ENCODE results near the gene PDSS1.
A peak's percentile ranks its signal among the peaks of the same experiment; 100 is the strongest.
"Not testable (repeated sequence)": the region's sequence is repeated elsewhere in the genome, so short reads cannot be mapped to it uniquely, and the experiment has no call there.

PDSS1 gene

GRCh38 chr10:26739071-26739631 lies 41.6 kb downstream of the PDSS1 start:
- DNase-seq (ENCODE audit: low spot score): no peak

DNA sequence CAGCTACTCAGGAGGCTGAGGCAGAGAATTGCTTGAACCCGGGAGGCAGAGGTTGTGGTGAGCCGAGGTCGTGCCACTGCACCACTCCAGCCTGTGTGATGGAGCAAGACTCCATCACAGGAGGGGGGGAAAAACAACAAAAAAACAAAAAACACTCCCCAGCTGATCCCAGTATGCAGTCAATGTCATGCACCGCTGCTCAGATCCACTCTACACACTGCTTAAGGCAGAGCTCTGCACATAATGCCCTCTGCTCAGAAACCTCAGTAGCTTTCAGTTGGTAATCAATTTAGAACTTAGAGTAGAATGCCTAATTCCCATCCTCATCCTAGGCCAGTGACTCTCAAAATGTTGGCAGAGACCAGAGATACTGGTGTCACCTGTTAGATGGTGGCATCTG lies 43.9 kb downstream of the PDSS1 start:
- no peak for DNase-seq (ENCODE audit: low spot score)

DNA sequence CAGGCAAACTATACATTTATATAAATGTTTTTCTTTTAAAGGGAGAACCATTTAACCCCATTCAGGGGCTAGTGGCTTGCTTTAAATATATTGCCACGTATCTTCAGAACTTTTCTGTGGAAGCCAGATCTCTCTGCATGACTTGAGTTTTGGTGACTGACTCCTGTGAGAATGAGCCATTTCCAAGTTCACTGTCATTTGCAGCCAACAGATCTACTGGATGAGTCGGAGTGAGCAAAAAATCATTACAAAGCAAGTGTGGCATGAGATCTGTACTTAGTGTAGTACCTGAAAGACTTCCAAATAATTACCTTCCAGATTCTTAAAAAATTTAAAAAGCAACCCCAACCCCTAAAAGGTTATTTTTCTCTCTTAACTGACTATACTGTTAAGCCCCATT lies 45.6 kb downstream of the PDSS1 start:
- no peak for DNase-seq (ENCODE audit: low spot score)

GRCh38 chr10:26743841-26744240 lies 46.3 kb downstream of the PDSS1 start:
- DNase-seq (ENCODE audit: low spot score): no peak

- DNase-seq (ENCODE audit: low spot score): no peak
These were observed 48.6 kb downstream of the PDSS1 start for GRCh38 chr10:26746061-26746460.

DNA sequence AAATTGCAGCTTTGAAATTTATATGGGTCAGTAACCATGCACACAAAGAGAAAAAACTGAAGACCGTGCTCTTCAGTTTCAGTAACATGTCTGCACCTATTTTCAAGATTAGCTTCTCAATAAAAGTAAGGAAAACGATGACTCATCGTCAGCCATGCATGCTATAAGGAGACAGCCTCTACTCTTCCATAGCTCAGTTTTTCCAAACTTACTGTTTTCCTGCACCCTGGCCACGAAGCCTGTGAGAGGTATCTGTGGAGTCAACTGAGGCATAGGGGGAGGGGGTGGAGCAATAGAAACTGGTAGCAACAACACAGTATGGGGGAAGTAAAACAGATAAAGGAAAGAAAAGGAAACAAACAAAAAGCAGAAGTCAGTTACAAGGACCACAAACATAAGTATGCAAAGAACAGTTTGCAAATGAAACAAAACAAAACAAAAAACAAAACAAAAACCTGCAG lies 58.0 kb downstream of the PDSS1 start:
- no peak for DNase-seq (ENCODE audit: low spot score)

- no peak for DNase-seq (ENCODE audit: low spot score)
These were observed 61.5 kb downstream of the PDSS1 start for GRCh38 chr10:26759008-26759407.

DNA sequence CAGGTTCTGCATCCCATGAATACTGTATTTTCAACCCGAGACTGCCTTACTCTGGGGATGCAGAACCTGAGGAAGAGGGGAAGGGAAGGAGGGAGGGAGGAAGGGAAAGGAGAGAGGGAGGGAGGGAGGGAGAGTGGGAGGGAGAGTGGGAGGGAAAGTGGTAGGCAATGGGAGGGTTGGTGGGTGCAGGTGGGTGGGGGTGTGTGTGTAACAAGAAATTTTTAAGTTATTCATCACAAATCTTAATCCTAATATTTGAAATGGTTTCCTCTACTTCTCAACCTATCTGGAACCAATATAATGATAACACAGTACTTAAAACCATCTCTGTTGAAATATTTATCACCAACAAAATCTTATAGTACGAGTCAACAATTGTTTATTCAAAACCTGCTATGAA lies 68.0 kb downstream of the PDSS1 start:
- no peak for DNase-seq (ENCODE audit: low spot score)

GRCh38 chr10:26770069-26770468 lies 72.6 kb downstream of the PDSS1 start:
- peak; percentile 60 for DNase-seq (ENCODE audit: low spot score)

DNA sequence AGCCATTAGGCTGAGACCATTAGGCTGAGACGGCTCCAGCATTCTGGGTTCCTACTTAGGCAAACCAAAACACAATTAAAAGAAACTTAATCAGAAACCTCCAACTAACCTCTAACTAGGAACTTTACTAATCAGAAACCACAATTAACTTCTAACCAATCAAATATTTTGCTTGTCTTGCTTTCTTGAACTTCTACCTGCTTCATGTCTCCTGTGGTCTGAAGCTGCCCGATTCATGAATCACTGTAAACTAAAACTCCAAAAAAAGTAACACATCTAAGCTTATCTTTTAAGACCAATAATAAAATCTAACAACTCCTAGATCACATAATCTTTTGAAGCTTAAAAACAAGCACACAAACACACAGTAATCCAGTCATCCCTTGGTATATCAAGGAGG lies 76.1 kb downstream of the PDSS1 start:
- DNase-seq (ENCODE audit: low spot score): no peak

DNA sequence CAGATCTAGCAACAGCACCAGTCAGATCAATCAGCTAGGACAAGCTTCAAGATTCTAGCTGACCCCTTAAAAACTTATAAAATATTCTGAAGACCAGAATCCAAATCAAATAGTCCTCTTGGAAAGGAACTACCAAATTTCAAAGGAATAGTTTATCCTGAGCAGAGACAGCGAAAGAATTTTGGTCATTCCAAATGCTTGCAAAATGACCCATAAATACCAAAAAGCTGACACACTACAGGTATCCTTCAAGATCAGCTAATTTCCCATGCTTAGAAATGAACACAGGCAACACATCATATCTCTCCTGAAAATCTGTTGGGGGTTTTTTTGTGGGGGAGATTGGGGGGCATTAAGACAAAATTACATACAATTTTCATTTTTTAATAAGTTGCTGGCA lies 78.8 kb downstream of the PDSS1 start:
- no peak for DNase-seq (ENCODE audit: low spot score)

DNA sequence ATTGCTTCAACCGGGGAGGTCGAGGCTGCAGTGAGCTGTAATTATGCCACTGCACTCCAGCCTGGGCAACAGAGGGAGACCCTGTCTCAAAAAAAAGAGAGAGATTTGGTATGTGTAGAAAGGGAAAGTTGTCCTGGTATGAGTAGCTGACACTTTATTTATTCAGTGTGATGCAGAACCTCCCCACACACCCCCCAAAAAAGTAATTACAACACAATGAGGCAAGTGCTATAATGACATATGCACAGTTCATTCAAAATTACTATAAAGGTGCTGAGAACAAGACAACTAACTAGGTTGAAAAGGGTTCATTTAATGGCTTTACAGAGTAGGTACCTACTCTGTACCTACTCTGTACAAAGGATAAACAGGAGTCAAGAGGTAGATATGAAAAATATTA lies 80.2 kb downstream of the PDSS1 start:
- DNase-seq (ENCODE audit: low spot score): no peak

GRCh38 chr10:26779176-26779860 lies 81.8 kb downstream of the PDSS1 start:
- DNase-seq (ENCODE audit: low spot score): no peak

DNA sequence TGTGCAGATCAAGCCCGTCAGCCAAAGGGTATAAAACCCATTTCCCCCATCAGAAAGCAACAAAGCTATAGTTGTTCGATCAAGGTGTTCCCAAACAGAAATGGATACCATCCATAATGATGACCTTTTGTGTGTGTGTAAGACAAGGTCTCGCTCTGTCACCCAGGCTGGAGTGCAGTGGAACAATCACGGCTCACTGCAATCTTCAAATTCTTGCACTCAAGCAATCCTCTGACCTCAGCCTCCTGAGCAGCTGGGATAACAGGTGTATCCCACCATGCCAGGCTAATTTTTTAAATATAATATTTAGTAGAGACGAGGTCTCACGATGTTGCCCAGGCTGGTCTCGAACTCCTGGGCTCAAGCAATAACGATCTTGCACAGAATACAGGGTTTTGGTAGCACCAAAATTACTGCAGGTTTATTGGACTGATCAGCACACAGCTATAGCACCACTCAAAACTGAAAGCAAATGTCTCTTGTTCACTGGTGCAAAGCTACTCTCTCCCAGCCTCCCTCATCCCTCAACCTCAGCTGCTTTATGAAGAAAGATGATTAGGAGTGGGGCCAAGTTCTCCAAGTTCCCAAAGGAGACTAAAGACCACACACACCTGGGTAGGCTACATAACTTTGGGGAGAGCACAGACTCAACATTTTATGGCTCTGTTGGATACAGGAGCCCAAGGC lies 82.7 kb downstream of the PDSS1 start:
- DNase-seq (ENCODE audit: low spot score): no peak

DNA sequence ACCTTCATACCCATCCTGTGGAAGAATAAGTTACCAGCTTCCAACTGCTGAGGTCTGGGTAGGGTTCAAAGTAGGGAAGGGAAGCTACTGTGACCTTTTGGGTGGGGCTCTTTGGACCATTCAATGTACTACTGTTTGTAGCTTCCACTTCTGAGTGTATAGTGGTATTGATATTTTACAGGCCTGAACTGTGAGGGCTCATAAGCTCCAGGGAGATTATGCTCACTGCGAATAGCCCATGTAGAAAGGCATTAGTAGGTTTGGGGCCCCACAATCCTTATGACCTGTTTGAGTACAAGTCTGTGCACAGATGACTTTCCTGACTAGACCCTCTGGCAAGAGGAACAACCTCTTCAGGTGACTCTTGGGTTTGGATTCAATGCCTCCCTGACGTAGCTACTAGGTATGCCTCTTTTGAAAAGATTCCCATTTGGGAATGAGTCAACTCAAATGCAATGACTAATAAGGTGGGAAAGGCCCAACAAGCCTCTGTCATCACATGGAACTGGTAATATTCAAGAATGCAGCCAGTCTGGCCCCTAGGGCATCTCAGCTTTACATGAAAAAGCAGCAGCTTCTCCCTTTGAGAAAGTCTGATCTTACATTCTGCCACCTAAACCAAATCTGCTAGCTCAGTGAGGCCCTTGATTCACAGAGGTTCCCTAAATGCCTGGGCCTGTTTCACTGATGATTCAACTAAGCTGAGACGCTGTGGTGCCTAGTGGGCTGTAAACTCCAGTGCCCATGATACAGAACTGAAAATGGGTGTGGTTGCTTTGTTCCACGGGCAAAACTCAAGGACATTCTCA lies 83.5 kb downstream of the PDSS1 start:
- DNase-seq (ENCODE audit: low spot score): no peak

- no peak for DNase-seq (ENCODE audit: low spot score)
These were observed 84.3 kb downstream of the PDSS1 start for GRCh38 chr10:26781797-26782196.

DNA sequence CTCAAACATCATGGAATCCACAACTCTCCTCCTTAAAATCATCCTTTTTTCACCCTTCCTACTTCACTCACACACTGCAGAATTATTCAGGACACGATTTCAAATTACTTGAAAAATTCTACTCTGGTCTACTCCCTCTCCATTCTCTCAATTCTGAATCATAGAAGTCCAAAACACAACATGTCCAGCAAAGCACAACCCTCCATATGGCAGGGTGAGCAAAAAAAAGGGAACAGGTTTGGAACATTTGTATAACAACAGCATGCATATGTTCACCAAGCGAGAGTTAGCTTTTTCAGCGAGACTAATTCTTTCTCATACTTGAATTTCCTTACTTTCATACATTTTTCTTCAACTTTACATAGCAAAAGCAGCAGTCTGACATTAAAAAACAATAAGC lies 89.9 kb downstream of the PDSS1 start:
- no peak for DNase-seq (ENCODE audit: low spot score)

- DNase-seq (ENCODE audit: low spot score): not testable (repeated sequence)
These were observed 92.3 kb downstream of the PDSS1 start for GRCh38 chr10:26789779-26790178.

- DNase-seq (ENCODE audit: low spot score): no peak
These were observed 92.9 kb downstream of the PDSS1 start for GRCh38 chr10:26790221-26790995.

DNA sequence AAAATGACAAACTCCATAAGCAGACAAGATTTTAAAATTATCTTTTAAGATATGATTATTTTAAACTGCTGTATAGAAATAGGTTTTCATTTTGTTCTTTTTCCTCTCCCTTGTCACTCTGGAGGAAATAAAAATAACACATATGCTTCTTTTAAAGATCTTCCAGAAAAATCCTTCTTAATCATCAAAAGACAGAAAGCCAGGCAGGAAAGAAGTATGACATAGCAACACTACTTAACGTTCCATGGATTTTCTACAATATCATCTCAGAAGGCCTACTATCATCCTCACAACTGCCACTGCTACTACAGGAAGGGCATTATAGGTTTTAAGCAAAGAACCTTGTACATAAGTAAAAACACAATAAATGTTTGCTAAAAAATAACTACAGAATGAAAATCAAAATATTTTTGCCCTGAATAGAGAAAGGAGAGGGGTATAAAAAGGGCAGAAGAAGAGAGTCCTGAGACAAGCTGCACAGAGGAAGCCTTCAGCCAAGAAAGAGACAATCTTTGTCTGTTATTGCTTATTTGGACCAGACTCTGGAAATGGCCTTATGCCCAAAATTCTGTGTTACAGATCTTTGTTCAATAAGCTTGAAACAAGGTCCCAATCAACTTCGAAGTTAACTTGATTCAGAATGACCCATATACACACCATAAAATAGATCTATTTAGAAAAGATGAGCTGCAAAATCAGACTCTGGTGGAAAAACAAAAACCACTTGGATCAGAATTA lies 95.4 kb downstream of the PDSS1 start:
- peak; percentile 49 for DNase-seq (ENCODE audit: low spot score)

All from putamen (tissue), 1 donor.